NCI-H2196 treated with DMSO at 0.1 percent for 48 hours (cell line): ENCODE results near the gene ZMYM3.

Source experiments
- DNase-seq: peaks from one replicate; lab custom pipeline; 2025; ENCODE audit not compliant: unreplicated experiment; lab: John Stamatoyannopoulos, UW

Gene ZMYM3

DNA sequence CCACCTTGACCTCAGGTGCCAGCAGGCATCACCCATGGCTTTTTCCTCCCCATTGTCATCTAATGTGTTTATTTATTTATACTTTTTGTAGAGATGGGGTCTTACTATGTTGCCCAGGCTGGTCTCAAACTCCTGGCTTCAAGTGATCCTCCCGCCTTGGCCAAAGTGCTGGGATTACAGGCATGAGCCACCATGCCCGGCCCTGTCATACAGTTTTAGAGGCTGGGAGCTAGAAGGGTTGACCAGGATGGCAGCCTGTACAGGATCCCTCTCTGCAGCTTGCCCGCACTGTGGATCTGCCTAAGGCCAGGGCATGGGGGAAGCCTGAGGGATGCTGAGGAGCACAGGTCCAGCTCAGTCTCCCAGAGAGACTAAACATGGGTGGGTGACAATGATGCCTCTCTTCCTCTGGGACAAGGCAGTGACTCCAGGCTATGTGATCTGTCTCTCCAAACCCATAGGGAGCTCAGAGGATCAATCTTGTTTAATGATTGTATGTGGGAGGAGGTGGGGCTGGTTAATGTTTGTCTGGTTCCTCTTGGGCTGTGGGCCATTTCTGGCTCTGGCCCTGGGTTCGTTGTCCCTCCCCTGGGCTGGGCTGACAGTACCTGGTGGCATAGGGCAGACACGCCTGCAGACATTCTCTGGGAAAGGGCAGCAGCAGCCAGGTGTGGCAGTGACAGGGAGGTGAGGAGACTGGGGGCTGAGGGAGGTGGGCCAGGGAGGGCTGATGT, 39.2 kb downstream of the ZMYM3 start:
- DNase-seq, result peak; percentile 20

DNA sequence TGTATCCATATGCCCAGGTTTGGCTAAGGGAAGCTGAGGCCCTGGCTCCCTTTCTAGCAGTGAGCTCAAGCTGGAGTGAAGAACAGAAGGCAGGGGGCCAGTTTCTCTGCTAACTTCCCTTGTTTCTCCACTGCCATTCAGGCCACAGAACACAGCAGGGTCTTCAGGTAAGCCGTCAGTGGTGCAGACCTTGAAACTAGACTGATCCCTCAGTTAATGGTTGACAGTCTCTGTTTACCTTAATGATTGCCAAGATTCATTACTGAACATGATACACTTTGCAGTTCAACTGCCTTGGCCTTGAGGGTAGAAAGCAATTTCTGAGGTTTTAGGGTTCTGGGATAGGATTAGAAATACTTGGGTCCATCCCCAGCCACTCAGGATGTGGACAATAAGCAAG, 39.8 kb downstream of the ZMYM3 start:
- DNase-seq, result no peak

DNA sequence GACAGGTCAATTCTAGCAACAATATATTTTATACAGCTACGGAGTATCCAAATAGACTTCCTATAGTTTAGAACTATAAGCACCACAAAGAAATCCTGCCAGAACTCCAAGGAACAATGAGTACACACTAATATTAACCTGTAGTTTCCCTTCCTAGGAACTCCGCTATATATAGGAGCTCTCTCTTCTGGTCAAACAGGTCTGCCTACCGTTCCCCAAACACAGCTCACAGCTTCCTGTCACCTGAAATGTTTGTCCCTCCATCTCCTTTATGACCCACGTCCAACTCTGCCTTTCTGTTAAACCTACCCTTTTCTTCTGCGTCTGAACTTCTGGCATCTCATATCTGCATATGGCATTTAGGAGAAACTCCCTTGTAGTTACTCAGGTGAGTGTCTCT, 41.4 kb downstream of the ZMYM3 start:
- DNase-seq, result no peak

DNA sequence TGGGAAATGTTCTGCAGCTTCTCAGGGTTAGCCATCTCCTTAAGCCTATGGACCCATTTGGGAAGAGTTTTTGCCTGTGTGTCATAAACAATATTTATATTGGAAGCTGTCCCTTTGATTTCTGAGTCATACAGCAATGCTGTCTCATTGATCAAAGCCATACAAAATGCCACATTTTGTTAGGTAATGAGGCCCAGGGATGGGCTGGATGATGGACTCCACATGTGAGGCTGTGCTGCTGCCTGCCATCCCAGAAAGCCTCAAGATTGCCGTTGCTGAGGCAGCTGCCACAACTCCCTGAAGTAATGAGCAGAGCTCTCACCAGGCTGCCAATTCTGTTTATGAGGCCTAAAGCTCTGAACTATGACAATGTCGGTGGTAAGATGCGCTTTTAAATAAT, 43.1 kb downstream of the ZMYM3 start:
- DNase-seq, result no peak

DNA sequence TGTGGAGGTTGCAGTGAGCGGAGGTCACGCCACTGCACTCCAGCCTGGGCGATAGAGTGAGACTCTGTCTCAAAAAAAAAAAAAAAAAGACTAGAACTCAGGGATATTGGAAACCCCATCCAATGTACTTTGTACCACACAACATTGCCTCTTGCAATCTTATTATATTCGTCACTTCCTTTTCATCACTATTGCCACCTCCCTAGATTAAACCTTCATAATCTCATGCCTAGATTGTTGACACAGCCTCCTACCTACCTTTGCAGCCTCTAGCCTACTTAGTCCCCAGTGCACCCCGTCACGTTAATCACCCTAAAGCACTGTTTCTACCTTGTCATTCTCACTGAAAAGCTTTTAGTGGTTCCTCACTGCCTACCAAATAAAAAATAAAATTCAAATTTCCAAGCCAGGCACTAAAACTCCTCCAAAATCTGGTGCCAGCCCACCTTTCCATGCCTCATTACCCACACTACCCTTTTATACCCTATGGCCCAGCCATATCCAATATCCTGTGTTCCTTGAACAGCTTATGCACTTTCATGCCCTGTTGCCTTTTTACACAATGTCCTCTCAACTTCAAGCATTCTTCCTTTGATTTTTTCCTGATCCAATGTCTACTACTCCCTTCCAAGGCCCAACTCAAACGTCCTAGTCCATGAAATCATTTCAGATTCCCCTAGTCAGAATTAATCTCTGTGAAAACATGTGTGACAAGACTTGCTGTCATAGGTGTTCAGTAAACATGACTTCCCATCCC, 54.5 kb downstream of the ZMYM3 start:
- no peak for DNase-seq

DNA sequence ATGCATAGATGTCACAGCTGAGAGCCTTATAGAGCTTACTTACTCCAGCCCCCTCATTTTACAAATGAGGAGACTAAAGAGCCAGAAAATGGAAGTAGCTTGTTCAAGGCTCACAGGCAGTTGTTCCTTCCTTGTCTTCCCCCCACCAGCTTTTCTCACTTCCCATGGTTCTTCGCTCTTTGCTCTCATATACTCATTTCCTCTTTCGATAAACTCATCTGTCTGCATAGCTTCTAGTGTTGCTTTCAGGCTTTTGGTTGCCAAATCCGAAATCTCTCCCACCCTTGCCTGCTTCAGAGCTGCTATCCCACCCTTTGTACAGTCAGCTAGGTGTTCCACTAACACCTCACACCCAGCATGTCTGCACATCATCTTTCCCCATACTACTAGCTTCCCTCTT, 55.9 kb downstream of the ZMYM3 start:
- no peak for DNase-seq

DNA sequence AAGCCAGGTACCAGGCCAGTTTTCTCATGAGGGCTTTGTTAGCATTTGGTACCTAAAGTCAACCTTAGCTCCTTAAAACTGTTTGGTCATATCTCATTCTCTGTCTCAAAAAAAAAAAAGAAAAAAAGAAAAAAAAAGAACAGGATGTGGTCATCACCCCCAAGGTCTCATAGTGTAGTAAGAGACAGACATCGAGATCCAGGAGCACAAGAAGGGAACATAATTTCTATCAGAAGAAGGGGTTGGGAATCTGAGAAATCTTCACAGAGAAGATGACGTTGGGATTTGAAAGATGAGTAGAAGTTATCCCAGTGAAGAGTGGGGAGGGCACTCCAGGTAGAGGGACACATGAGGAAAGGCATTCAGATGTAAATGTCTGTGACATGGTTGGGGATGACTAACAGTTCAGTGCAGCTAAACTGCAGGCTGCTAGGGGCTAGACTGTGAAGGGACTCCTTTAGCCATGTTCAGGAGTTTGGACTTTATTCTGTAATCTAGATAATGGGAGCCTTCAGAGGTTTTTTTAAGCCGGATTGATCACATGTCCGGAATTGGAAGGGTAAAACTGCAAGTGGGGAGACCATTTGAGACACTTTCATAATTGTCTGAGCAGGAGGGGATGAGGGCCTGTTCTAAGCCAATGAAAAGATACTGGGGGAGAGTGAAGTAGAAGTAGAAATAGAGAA, 57.8 kb downstream of the ZMYM3 start:
- DNase-seq, result no peak

DNA sequence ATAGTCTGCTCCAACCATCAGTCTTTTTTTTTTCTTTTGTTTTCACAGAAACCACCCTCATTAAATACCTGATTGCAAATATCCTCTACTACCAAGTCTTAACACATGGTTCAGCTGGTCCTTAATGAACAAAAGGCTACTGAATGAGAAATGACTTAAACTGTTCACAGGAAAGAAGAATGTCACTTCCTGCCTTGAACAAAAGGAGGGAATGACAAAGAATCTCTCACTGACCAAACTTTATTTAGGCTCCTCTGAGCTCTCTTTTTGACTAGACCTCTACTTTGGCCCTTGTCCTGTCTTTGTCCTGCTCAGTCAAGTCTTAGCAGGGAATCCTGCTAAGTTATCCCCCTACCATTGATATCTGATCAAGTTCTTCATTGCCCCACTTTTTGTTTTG, 62.7 kb downstream of the ZMYM3 start:
- DNase-seq, result no peak
